Hematopoietic multipotent progenitor cell treated with erythropoietin and hydrocortisone succinate and interleukin-3 and kit ligand, for 17 days (in vitro differentiated cells): ENCODE results near the gene SPACA5.
"Not testable (repeated sequence)": the region's sequence is repeated elsewhere in the genome, so short reads cannot be mapped to it uniquely, and the experiment has no call there.

Experiments used
- DNase-seq: peaks from one replicate; pipeline ENCODE4 v3.0.0-alpha.2; 2015; ENCODE audit warnings: low spot score

The SPACA5 gene

DNA sequence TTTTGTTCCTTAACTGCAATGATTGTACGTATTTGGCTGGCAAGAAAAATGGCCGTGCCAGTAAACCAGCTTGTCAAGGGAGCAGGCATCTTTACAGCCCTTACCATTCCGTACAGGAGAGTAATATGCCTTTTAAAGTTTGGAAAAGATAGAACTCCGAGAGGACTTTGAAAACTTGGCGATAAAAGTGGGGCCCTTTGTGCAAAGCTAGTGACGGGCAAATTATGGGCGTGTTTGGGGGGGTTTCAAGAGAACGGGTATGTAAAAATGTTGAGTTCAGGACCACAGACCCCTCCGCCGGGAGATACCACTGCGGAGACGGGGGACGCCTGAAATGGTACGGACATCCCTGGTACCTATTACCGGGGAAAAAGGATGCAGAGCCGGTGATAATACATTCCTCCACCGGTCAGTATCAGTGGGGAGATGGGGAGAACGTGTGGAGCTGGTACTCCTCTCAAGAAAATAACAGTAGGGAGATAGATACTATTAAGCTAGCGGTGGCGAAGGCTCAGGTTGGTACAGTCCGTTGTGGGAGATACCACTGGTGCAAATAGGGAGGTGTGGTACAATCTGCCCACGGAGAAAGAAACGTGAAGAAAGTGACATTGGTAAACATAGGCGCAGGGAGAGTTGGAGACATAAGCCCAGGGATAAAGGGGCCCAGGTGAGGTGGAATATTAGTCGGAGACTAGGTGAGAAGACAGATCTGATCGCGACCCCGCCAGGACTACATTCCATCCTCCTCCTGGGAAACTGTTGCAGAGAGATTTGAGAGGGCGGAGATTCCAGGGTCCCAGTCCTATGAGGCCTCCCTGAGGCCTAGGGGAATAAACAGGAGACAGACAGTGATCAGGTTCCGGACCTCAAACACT lies 14.5 kb downstream of the SPACA5 start:
- peak; percentile 74 for DNase-seq

DNA sequence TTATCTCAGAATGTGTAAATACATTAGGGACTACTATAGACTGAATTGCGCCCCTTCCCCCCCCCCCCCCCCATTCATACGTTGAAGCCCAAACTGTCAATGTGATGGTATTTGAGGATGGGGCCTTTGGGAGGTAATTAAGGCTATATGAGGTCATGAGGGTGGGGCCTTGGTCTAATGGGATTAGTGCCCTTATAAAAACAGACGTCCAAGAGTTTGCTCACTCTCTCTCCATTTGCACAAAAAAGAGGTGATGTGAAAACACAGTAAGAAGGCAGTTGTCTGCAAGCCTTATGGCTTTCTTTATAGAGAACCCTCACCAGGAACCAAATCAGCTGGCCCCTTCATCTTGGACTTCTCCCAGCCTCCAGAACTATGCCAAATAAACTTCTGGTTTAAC lies 15.3 kb downstream of the SPACA5 start:
- no peak for DNase-seq

DNA sequence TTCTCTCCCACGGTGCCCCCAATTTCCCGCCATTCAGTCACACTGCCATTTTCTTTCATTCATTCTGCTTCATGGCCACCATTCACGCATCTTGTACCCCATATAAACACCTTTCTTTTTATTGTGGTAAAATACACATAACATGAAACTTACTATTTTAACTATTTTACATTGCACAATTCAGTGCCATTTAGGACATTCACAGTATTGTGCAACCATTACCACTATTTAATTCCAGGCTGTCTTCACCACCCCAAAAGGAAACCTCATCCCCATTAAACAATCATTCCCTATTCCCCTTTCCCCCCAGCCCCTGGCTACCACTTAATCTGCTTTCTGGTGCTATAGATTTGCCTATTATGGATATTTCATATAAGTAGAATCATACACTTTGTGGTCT lies 15.9 kb downstream of the SPACA5 start:
- no peak for DNase-seq

DNA sequence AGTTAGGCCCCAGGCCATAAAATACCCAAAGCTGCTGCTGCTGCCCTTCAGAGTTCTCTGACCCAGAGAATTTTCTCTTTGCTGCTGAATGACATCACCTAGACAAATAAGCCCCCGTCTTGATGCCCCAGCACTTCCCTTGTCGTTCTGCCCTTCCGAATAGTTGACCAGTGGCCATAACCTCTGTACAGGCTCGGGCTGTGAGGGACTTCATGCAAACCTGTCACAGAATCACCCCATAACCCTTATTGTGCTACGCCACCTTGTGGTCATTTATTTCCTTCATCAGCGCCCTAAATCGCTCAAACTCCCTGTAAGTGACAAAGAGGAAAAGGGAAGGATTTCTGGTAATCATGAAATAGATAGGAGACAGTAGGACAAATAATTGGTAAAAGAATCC lies 18.8 kb downstream of the SPACA5 start:
- DNase-seq: peak; percentile 70

DNA sequence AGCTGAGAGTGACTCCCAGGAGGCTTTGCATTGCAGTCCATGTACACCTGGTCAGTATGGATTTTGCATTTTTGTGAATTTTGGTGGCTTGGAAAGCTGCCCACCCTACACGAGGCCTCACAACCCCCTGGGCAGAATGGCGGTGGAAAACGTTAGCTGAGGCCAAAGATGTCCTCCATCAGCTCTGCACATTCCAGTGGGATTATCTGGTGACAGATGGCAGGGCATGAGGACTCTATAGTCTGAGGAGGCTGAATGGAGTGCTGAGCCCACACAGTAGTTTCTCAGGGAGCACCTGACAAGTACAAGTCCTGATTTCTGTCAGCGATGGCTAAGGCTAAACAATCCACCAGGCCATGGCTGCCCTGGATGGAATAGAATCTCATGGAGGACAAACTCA lies 20.8 kb downstream of the SPACA5 start:
- not testable (repeated sequence) for DNase-seq

DNA sequence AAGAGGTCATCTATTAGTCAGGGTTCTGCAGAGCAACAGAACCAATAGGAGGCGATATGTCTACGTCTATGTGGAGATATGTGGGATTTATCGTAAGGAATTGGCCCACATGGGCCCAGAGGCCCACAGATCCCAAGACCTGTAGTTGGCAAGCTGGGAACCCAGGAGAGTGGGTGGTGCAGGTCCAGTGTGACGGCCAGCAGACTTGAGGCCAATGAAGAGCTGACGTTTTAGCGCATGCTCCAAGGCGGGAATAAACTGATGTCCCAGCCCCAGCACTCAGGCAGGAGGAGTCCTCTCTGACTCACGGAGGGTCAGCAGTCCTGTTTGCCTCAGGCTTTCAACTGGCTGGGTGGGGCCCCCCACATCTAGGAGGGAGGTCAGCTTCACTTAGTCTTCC lies 21.3 kb downstream of the SPACA5 start:
- DNase-seq: no peak

DNA sequence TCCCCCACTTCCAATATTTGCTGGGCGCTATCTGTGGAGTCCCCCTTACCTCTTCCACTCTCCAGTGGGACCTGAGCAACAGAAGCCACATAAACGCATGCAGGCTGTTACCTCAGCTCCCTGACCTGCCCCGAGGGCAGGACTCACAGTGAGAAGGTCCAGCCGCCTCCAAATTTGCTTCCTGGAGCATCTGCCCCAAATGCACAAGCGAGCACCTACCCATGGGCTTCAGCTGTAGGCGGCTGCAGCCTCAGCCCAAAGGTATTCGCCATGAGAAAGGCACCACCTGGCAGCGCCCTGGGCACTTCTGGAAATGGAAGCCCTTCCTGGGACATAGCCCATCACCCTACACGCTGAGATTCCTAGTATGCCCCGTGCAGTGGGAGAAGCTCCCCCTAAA lies 23.4 kb downstream of the SPACA5 start:
- no peak for DNase-seq

DNA sequence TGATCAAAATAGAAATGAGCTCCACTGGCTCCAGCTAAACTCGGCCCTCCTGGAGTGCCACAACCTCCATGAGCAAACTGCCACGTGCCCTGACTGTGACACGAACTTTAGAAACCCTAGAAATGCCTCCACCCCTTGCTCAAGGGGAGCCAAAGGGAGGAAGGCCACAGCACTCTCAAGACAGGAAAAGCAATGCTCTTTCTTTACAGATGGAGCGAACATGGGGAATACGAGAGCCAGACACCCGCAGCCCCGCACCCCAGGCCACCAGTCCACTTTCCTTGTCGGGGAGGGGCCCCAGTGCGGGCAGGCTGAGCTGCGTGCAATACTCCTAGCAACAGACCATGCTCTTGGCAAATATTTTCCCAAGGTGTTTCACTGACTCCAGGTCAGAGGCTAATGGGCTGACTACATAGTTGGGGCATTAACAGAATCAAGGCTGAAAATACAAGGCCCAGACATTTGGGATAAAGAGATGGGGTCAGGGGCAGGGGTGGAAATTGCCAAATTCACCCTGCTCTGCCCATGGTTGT lies 23.9 kb downstream of the SPACA5 start:
- DNase-seq: not testable (repeated sequence)

DNA sequence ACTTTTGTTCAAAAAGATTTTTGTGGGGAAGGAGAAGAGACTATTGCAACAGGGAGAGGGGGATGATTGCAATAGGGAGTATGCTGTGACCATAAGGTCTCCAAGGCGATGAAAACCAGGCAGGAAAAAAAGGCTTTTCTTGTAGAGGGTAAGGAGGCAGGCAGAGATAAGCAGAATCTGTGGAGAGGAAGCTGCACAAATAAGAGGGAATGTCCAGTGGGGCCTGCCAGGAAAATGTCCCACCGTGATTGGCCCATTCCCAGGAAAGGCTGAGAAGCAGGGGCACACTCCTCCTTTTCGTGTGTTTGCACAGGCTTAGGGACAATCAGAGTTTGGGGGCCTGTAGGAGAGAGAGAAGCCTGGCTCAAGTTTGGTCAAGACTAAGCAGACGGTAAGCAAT lies 29.1 kb downstream of the SPACA5 start:
- DNase-seq: no peak

DNA sequence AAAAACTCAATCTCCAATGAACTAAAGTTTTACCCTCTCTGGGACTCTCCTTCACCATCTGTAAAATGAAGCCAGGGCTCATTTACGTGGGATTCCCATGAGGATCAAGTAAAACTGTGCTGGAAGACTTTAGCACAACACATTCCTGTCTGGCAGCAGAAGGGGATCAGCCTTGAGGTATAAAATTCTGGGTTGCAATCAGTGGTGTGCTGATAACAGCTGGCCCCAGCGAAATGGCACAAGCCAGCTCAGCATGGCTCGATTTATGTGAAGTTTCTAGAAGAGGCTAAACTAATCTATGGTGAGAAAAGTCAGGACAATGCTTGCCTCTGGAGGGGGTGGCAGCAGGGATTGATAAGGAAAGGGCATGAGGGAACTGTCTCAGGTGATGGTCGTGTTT lies 36.3 kb downstream of the SPACA5 start:
- DNase-seq: no peak

DNA sequence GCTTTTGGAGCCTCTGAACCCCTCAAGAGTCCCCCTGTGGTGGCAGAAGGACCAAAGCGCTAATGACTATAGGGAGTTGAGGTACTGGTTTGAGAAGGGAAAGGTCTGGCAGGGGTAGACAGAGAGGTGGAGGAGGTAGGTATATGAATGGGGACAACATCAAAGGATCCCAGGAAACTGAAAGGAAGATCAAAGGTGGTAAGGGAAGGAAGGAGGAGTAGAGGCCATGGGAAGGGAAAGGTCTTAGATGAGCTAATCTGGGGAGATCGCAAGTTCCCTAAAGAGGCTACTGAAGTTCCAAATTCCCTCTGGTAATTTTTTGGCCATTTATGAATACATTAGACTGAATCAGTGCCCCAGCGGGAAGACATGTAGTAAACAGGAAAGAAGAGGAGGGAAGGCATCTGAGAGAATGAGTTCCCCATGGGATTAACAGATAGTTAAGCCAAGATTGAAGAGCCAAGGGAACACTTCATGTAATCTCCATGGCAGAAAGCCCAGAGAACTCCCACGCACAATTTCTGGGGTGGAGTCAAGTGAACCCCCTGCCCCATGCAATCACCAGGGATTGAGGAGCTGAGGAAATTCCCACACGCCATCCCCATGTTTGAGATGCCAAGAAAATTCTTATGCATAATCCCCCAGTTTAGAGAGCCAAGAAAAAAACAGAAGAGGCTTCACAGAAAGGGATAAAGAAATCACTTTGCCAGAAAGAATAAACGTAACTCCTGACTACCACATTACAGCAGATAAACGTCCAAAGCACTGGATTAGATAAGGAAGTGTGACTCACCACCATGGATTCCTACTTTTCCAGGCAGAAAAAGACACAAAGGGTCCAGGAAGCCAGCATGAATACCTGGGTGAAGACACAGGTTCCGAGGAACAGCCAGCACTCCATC lies 38.9 kb downstream of the SPACA5 start:
- no peak for DNase-seq

DNA sequence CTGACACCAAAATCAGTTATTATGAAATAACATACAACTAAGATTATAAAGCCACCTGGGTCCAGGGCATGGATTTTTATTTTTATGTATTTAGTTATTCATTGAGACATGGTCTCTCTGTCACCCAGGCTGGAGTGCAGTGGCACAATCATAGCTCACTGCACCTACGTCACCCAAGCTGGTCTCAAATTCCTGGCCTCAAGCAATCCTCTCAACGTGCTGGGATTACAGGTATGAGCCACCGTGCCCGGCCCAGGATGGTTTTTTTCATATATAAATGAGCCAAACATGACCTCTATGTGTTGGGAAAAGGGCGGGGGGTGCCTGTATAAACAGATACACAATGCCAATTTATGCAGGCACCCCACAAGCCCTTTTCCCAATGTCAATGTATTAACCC lies 40.1 kb downstream of the SPACA5 start:
- DNase-seq: no peak

DNA sequence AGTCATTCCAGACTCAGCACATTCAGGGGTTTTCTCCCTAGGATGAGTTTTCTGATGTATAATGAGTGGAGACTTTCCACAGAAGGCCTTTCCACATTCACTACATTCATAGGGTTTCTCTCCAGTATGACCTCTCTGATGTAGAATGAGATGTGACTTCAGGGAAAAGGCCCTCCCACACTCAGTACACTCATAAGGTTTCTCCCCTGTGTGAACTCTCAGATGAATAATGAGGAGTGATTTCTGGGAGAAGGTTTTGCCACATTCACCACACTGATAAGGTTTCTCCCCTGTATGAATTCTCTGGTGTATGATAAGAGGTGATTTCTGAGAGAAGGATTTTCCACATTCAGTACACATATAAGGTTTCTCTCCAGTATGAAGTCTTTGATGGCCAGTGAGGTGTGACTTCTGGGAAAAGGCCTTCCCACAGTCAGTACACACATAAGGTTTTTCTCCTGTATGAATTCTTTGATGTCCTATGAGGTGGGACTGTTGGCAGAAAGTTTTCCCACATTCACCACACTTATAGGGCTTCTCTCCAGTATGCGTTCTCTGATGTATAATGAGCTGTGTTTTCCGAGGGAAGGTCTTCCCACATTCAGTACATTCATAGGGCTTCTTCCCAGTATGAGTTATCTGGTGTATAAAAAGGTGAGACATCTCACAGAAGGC lies 52.0 kb downstream of the SPACA5 start:
- no peak for DNase-seq

DNA sequence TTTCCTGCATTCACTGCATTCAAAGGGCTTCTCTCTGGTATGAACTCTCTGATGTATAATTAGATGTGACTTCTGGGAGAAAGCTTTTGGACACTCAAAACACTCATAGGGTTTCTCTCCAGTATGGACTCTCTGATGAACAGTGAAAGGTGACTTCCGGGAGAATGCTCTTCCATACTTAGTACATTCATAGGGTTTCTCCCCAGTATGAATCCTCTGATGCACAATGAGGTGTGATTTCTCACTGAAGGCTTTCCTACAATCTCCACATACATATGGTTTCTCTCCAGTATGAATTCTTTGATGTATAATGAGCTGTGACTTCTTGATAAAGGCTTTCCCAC lies 52.5 kb downstream of the SPACA5 start:
- DNase-seq: no peak
